ENCODE results near the gene LHX2.

The LHX2 gene

GRCh38 chr9:124060844-124061605, 49.5 kb downstream of the LHX2 start:
- no peak for DNase-seq (ENCODE audit: low read depth in 2 of 2)

GRCh38 chr9:124062172-124062571, 50.6 kb downstream of the LHX2 start:
- no peak for DNase-seq (ENCODE audit: low read depth in 2 of 2)

- DNase-seq (ENCODE audit: low read depth in 2 of 2) = no peak
These were observed 55.4 kb downstream of the LHX2 start for GRCh38 chr9:124066783-124067577.

DNA sequence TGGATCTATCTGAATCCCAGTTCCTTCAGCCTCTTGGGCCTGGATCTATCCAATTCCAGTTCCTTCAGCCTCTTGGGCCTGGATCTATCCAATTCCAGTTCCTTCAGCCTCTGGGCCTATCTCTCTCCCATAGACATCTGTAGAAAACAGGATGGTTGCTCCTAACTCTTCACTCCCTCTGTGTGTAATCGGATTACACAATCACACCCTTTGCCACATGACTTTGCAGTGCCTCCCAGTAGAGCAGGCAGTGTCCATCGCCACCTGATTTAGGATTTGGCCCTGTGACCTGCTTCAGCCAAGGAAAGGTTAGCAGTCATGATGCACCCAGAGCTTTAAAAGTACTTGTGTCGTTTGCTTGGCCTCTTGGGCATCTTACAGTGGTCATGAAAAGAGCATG, 56.7 kb downstream of the LHX2 start:
- DNase-seq (ENCODE audit: low read depth in 2 of 2) = no peak

DNA sequence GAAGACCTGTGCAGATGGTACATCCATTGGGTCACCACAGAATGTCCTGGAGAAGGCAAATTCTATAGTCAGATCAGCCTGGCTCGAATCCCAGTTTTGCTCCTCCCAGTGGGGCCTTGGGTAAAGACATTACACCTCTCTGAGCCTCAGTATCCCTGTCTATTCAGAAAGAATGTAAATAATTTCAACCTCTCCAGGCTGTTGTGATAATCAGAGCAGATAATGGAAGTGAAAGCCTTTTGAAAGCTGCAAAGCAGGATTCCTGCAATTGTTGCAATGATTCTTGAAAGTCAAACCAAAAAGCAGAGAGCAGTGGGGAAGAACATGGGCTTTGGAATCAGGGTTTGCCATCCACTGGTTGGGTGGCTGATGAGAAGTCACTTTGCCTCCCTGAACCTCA, 63.2 kb downstream of the LHX2 start:
- DNase-seq (ENCODE audit: low read depth in 2 of 2) = no peak

DNA sequence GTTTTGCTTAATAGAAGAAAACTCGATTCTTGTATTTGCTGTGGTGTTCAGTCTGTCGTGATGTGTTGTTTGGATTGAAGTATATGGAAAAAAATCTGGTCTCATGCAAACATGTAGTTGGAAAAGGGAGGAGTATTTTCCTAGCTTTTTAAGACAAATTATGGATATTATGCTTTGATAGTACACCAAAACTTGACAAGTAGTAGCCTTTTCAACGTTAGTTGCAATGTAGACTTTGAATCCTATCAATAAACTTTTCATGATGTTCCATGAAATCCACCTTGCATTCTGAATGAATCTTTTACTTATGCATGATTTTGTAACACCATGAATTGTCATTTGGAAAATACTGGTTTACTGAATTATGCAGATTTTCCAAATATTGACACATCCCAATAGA, 64.2 kb downstream of the LHX2 start:
- no peak for DNase-seq (ENCODE audit: low read depth in 2 of 2)

DNA sequence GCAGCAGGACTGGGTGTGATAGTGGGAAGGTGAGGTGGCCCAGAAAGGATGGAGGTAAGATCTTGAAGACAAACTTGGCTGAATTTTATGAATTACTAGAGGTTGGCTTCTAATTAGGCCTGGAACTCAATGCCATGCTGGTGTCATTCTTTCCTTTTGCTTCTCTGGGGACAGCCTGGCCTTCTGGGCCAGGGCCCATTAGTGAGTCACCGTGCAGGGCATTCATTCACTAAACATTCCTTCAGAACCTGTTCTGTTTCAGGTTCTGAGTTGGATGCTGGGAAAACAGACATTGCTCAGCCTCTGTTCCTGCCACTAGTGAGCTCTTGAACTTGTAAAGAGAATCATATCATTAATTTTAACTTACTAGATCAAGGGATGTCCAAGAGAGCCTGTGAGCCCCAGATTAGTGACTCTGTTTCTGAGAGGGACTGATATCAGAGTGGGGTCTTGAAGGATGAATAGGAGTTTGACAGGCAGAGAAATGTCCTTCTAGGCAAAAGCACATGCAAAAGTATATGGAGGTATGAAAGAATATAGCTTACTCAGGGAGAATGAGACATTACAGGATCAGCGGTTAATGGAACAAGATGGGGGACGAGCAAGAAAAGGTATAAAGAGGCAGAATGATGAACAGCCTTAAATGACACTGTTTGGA, 66.5 kb downstream of the LHX2 start:
- no peak for DNase-seq (ENCODE audit: low read depth in 2 of 2)

- DNase-seq (ENCODE audit: low read depth in 2 of 2) = no peak
These were observed 67.1 kb downstream of the LHX2 start for GRCh38 chr9:124078641-124079040.

GRCh38 chr9:124079176-124079925, 67.8 kb downstream of the LHX2 start:
- DNase-seq (ENCODE audit: low read depth in 2 of 2) = no peak

GRCh38 chr9:124082622-124083021, 71.1 kb downstream of the LHX2 start:
- DNase-seq (ENCODE audit: low read depth in 2 of 2) = no peak
